Lung (tissue), 12 donors: Measurements from ENCODE around the gene ADAM10. TPM values are rescaled to one million over a fixed set of nuclear protein-coding genes. Genes with fewer than 3 reads are reported as not detected.

ENCODE experiments used
- ATAC-seq: fragments of 200-7000 bp; cut with Tn5 transposase; one replicate; pipeline ENCODE4 v1.9.1; 2020; ENCODE audit warnings: moderate number of reproducible peaks; ENCODE audit not compliant: insufficient read depth, low FRiP score
- DNase-seq, 3 donors: peaks; one replicate each; pipeline ENCODE4 v3.0.0-alpha.2; 2013 to 2017
- H3K27ac ChIP-seq, 2 donors: one replicate each; pipeline ENCODE4 v1.5.1; 2013; ENCODE audit warnings: mild to moderate bottlenecking in 2 of 2, moderate library complexity in 2 of 2, control low read depth in 1 of 2, inconsistent platforms in 1 of 2, low read depth in 1 of 2, low read length in 1 of 2
- H3K27me3 ChIP-seq, 3 donors: one replicate each; pipeline ENCODE4 v1.5.1; 2013; ENCODE audit warnings: low read length in 2 of 3; ENCODE audit not compliant: control insufficient read depth in 3 of 3, insufficient read depth in 3 of 3
- H3K36me3 ChIP-seq, 4 donors: one replicate each; pipeline ENCODE4 v1.5.1; 2013; ENCODE audit warnings: low read length in 4 of 4, mild to moderate bottlenecking in 1 of 4, moderate library complexity in 1 of 4; ENCODE audit not compliant: control insufficient read depth in 4 of 4, insufficient read depth in 4 of 4
- H3K4me1 ChIP-seq, 5 donors: one replicate each; pipeline ENCODE4 v1.5.1; 2013; ENCODE audit warnings: low read length in 5 of 5, mild to moderate bottlenecking in 2 of 5, moderate library complexity in 1 of 5; ENCODE audit not compliant: control insufficient read depth in 5 of 5, insufficient read depth in 5 of 5
- H3K4me3 ChIP-seq: one replicate; pipeline ENCODE4 v1.5.1; 2013; ENCODE audit warnings: mild to moderate bottlenecking, control low read depth, moderate library complexity
- H3K9ac ChIP-seq, 2 donors: one replicate each; pipeline ENCODE4 v1.5.1; 2013; ENCODE audit warnings: low read length in 2 of 2, control low read depth in 1 of 2; ENCODE audit not compliant: insufficient read depth in 1 of 2
- H3K9me3 ChIP-seq, 4 donors: one replicate each; pipeline ENCODE4 v1.5.1; 2013; ENCODE audit warnings: low read length in 3 of 4, mild to moderate bottlenecking in 1 of 4, moderate library complexity in 1 of 4; ENCODE audit not compliant: control insufficient read depth in 4 of 4, insufficient read depth in 3 of 4
- CTCF ChIP-seq: IDR thresholded peaks from 2 replicates; pipeline ENCODE4 v1.5.1; 2012; ENCODE audit warnings: mild to moderate bottlenecking; ENCODE audit errors: control extremely low read depth, extremely low read depth
- WGBS, 2 donors: extraction: QIAGEN DNeasy Blood & Tissue Kit; methylation state at CpG; one replicate each; pipeline ENCODE4 v1.1.7; 2013; 5-methylcytosine and 5-hydroxymethylcytosine counted together
- polyA plus RNA-seq, 2 donors: library from polyadenylated mRNA; stranded (reverse); fragments of 200-250 nt; gene quantifications; one replicate each; pipeline ENCODE4 v1.2.1, GENCODE V29; 2013
- total RNA-seq, 2 donors: library from RNA; depleted of rRNA in 1 of 2; stranded (reverse); fragments of >200 nt in 1 of 2; gene quantifications; one replicate each; pipeline ENCODE4 v1.2.1, GENCODE V29; 2014 to 2021
- donor health status: control.
- donor health status: control.
- donor health status: Bipolar disorder and iron deficiency.
- donor health status: healthy.
- donor health status: DM: yes; HTN: yes; CAD: no.

The ADAM10 gene
- total and polyA plus RNA-seq, 4 donors = 9.7 to 274 (median 88.6) TPM

- Histone ChIP-seq H3K27ac (no peak overlapping the region), H3K9me3 (no peaks in the 10 kb centered on the region), H3K9ac (no peak overlapping the region), H3K36me3 (no peaks in the 10 kb centered on the region), H3K4me3 (no peak overlapping the region), H3K27me3 (no peaks in the 10 kb centered on the region), H3K4me1 (peaks cover 2 to 44% (median 6%) of the 10 kb centered on the region in 5 donors)
- no peak for DNase-seq
- ATAC-seq = no peak
- no peak for TF ChIP-seq CTCF
- 68 to 87% methylated on average over 2 of the region's 2 CpGs for WGBS, 2 donors
Measured at GRCh38 chr15:58734859-58735258, 14.6 kb downstream of the ADAM10 start.

DNA sequence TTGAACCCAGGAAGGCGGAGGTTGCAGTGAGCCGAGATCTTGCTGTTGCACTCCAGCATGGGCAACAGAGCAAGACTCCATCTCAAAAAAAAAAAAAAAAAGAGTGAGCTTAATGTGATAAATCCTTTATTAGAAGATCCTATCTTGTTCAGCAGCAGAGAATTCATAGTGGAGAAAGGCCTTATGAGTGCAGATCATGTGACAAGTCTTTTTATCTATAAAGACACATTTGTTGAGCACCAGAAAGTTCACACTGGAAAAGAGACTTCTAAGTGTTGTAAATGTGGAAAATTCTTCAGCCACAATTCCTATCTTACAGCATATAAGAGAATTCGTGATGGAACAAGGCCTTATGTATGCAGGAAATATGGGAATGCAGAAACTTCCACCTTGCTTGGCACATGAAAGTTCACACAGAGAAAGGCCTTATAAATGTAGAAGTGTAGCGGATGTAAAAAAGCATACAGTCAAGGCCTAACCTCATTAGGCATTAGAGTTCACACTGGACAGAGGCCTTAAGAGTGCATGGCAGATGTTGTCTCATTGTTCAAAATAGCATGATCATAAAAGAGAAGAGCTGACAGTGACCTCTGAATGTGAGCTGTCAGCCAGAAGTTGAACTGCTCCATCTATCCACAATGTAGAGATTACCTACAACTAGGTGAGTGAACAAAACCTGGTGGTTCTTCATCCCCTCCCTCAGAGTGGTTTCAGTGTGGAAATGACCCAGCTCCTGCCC lies 16.7 kb downstream of the ADAM10 start:
- no peak for TF ChIP-seq CTCF
- ATAC-seq = no peak
- Histone ChIP-seq H3K4me3 (no peak overlapping the region), H3K27ac (peak overlapping the region in 1 of 2 donors; percentile 62), H3K4me1 (peaks cover 0 to 36% (median under 1%) of the 10 kb centered on the region in 5 donors), H3K27me3 (no peaks in the 10 kb centered on the region), H3K36me3 (no peaks in the 10 kb centered on the region), H3K9me3 (no peaks in the 10 kb centered on the region), H3K9ac (no peak overlapping the region)
- 95 to 96% methylated on average over 4 of the region's 4 CpGs for WGBS, 2 donors
- no peak for DNase-seq

- no peak for ATAC-seq
Measured at GRCh38 chr15:58731756-58732535, 17.6 kb downstream of the ADAM10 start.

More at GRCh38 chr15:58731756-58732535, 17.6 kb downstream of the ADAM10 start:
- DNase-seq = no peak
- H3K27me3 ChIP-seq = no peaks in the 10 kb centered on the region
- 87 to 92% methylated on average over 5 of the region's 5 CpGs for whole genome bisulfite sequencing, 2 donors
- no peak for TF ChIP-seq CTCF
- H3K9ac ChIP-seq = no peak overlapping the region
- no peaks in the 10 kb centered on the region for H3K36me3 ChIP-seq
- H3K4me1 ChIP-seq = peaks cover 0 to 32% (median 0%) of the 10 kb centered on the region in 5 donors
- peak overlapping the region in 1 of 2 donors; percentile 49 for H3K27ac ChIP-seq
- no peak overlapping the region for H3K4me3 ChIP-seq
- H3K9me3 ChIP-seq = no peaks in the 10 kb centered on the region
